ENCODE results near the gene EYA2. TPM values are rescaled to one million over a fixed set of nuclear protein-coding genes. Genes with fewer than 3 reads are reported as not detected.

EYA2 gene
- total RNA-seq, 1 donor from 2014 or later = 0.62 TPM

GRCh38 chr20:47141941-47142773 is 247.5 kb downstream of the EYA2 start:
- intact Hi-C loops (cut with micrococcal nuclease) = no loop called here
- no peak for TF ChIP-seq CTCF (IDR thresholded peaks at IDR 0.05)
- Mint-ChIP-seq H3K27me3 (peaks cover 8% of the 10 kb centered on the region), H3K36me3 (ENCODE audit: low read depth) (no peaks in the 10 kb centered on the region), H3K27ac (no peak overlapping the region), H3K9me3 (peaks cover 2% of the 10 kb centered on the region), H3K4me1 (no peaks in the 10 kb centered on the region), H3K4me3 (no peak overlapping the region)
- ChIA-PET POLR2A (no interaction called here), CTCF (no interaction called here)
- DNase-seq = no peak
- ATAC-seq (ENCODE audit: low read depth) = no peak

GRCh38 chr20:47142774-47143170 is 248.1 kb downstream of the EYA2 start:
- H3K9me3 Mint-ChIP-seq = peaks cover 2% of the 10 kb centered on the region
- ChIA-PET POLR2A (no interaction called here), CTCF (no interaction called here)
- ATAC-seq (ENCODE audit: low read depth) (no peak), DNase-seq (no peak)
- H3K4me1 Mint-ChIP-seq = no peaks in the 10 kb centered on the region
- H3K27me3 Mint-ChIP-seq = peaks cover 13% of the 10 kb centered on the region
- no peak overlapping the region for H3K4me3 Mint-ChIP-seq
- no peaks in the 10 kb centered on the region for H3K36me3 Mint-ChIP-seq (ENCODE audit: low read depth)
- intact Hi-C loops (cut with micrococcal nuclease) = no loop called here
- TF ChIP-seq CTCF (IDR thresholded peaks at IDR 0.05) = no peak
- no peak overlapping the region for H3K27ac Mint-ChIP-seq

- ATAC-seq (ENCODE audit: low read depth) (no peak), DNase-seq (no peak)
- no peaks in the 10 kb centered on the region for H3K36me3 Mint-ChIP-seq (ENCODE audit: low read depth)
- ChIA-PET CTCF (no interaction called here), POLR2A (no interaction called here)
- H3K27me3 Mint-ChIP-seq = peaks cover 13% of the 10 kb centered on the region
- no peak overlapping the region for H3K27ac Mint-ChIP-seq
- H3K9me3 Mint-ChIP-seq = peaks cover 2% of the 10 kb centered on the region
- intact Hi-C loops (cut with micrococcal nuclease) = no loop called here
- TF ChIP-seq CTCF (IDR thresholded peaks at IDR 0.05) = no peak
- no peak overlapping the region for H3K4me3 Mint-ChIP-seq
- H3K4me1 Mint-ChIP-seq = no peaks in the 10 kb centered on the region
Observed at GRCh38 chr20:47143657-47144056, 249.0 kb downstream of the EYA2 start.

GRCh38 chr20:47144463-47144862 is 249.8 kb downstream of the EYA2 start:
- no peak for DNase-seq
- Mint-ChIP-seq H3K4me1 (no peaks in the 10 kb centered on the region), H3K36me3 (ENCODE audit: low read depth) (no peaks in the 10 kb centered on the region)

GRCh38 chr20:47146686-47147085 is 252.0 kb downstream of the EYA2 start:
- TF ChIP-seq CTCF (IDR thresholded peaks at IDR 0.05) = no peak
- CTCF ChIA-PET = no interaction called here
- Mint-ChIP-seq H3K4me3 (no peak overlapping the region), H3K27ac (no peak overlapping the region), H3K27me3 (peaks cover 14% of the 10 kb centered on the region), H3K4me1 (peaks cover 2% of the 10 kb centered on the region), H3K9me3 (peaks cover 2% of the 10 kb centered on the region), H3K36me3 (ENCODE audit: low read depth) (no peaks in the 10 kb centered on the region)
- DNase-seq (no peak), ATAC-seq (ENCODE audit: low read depth) (no peak)
- POLR2A ChIA-PET = no interaction called here
- intact Hi-C loops (cut with micrococcal nuclease) = no loop called here

More at GRCh38 chr20:47144463-47144862, 249.8 kb downstream of the EYA2 start:
- Mint-ChIP-seq H3K27me3 (peaks cover 13% of the 10 kb centered on the region), H3K27ac (no peak overlapping the region), H3K4me3 (no peak overlapping the region), H3K9me3 (peaks cover 2% of the 10 kb centered on the region)
- intact Hi-C loops (cut with micrococcal nuclease) = no loop called here
- no peak for TF ChIP-seq CTCF (IDR thresholded peaks at IDR 0.05)
- no peak for ATAC-seq (ENCODE audit: low read depth)
- CTCF ChIA-PET = no interaction called here
- POLR2A ChIA-PET = no interaction called here
